GM18951 (cell line): ENCODE measurements around the gene TPCN1.
A peak's percentile ranks its signal among the peaks of the same experiment; 100 is the strongest.

Source experiments
- POLR2A ChIP-seq: IDR thresholded peaks from 4 replicates; pipeline ENCODE4 v1.6.1; 2011; ENCODE audit warnings: mild to moderate bottlenecking; ENCODE audit not compliant: insufficient read length, insufficient read depth; ENCODE audit errors: extremely low read depth
- in situ Hi-C: fragments of 300-500 bp; cut with MboI; formaldehyde crosslinking; loops from one replicate; pipeline ENCODE4 v1.12.0; 2022; ENCODE audit warnings: low sequenced_read_pairs, mixed read lengths, inconsistent platforms; ENCODE audit not compliant: unreplicated experiment

TPCN1 gene

DNA sequence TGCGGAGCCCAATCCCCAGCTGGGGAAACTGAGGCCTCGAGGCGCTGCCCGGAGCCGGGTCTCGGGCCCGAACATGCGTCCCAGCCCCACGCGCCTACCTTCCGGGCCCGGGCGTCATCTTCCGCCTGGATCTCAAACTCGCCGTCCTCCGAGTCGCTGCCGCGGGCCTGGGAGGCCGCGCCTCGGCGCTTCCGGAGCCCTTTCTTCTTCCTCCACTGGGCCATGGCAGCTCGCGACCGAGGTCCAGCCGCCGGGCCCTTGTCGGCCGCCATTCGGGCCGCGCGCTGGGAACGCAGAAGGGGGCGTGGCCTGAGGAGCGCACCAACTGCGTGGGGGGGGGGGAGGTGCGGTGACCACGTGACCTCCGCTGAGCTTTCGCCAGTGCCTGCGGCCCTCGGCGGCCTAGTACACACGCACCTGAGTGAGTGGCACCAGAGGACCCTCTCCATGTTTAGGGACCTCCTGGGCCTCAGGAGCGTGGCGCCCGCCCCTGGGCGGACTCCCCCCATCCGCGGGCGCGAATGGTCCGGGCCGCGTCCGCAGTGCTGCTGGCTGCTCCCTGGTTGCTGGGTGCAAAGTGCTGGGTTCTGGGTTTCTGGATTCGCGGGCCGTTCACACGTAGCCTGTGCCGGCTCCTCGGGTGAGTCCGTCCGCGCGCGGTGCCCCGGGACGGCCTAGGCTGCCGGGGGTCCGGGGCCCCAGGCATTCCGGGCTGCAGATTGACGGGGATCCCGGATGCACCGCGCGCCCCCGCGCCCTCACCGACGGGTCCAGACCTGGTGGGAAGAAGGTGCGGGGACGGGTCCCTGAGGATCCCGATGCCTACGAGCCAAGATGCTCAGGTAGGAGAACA, 35.9 kb upstream of the TPCN1 start, which contains the start of the genes DDX54 and RITA1:
Gene DDX54 (minus strand): TSS at position 299 of the 853 bp plus-strand sequence. CDS start 27 bp downstream, at position 272.
Gene RITA1 (plus strand): TSS at position 542 of the 853 bp plus-strand sequence. CDS start 1,026 bp downstream, outside the sequence.
- in situ Hi-C loops, result no loop called here
- peak; percentile 83 for TF ChIP-seq POLR2A

DNA sequence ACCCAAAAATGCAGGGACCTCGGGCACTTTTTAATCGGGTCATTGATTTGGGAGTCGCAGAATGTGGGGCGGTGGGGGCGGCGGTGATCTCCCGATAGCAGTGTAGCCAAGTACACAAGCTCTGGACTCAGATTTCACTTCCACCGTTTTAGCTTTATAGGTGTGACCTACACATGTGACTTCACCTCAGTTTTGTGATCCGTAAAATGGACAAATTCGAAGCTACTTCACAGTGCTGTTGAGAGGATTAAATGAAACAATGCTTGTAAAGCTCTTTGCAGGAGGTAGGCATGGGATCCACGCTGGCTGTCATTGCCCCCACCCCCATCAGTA, 35.3 kb upstream of the TPCN1 start:
- TF ChIP-seq POLR2A, result no peak
- in situ Hi-C loops, result no loop called here

DNA sequence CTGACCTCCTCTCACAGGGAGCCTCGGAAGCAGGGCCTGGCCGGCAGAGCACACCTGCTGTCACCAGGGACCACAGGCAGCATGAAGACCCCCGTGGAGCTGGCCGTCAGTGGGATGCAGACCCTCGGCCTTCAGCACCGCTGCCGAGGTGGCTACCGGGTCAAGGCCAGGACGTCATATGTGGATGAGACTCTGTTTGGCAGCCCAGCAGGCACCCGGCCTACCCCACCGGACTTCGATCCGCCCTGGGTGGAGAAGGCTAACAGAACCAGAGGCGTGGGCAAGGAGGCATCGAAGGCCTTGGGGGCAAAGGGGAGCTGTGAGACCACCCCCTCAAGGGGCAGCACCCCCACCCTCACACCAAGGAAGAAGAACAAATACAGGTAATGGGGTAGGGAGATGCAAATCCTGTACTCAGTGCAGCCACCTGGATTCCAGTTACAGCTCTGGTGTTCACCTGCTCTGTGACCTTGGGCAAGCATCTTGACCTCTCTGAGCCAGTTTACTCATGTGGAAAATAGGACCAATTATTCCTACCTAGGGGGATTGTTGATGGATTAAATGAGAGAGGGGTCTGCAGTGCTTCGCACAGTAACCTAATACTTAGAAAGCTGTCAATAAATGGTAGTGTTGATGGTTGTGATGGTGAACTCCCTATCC, 34.5 kb upstream of the TPCN1 start:
- in situ Hi-C loops, result no loop called here
- TF ChIP-seq POLR2A, result no peak

DNA sequence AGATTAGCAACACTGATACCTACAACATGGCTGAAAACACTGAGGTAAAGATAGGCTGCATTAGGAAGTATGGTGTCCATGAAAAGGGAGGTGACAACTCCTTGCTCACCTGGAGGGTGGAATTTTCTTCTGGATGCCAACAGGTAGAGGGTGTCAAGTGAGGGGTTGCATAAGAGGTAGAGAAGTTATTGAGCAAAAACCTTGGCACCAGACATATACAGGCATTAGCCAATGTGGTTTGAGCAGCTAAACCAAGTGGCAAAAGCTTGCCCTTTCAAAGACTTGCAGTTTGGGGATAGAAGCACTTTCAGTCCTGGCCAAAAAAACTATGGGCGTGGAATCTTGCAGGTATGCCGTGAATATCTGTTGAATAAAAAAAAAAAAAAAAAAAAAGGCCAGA, 31.9 kb upstream of the TPCN1 start:
- no peak for TF ChIP-seq POLR2A
- in situ Hi-C loops, result no loop called here

DNA sequence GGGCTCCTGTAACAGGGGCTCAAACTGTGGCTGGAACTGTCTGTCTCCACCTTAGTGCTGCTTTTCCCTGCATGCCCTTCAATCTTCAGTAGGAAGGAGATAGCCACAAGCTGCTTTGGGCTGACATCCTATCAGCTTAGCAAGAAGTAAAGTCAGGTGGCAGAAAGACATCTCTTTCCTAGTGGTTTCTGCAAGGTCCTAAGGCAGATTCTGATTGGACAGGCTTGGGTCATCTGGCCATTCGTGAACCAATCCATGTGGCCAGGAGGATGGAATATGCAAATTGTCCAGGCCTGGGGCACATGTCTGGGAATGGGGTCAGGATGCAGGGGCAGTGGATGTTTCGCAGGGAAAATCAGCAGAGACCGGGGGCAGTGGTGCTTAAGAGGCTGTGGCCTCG, 30.5 kb upstream of the TPCN1 start:
- in situ Hi-C loops, result loop anchor here (10.0 kb wide), 1 partner anchor 224 kb away; no protein-coding TSS in a partner anchor
- TF ChIP-seq POLR2A, result no peak

DNA sequence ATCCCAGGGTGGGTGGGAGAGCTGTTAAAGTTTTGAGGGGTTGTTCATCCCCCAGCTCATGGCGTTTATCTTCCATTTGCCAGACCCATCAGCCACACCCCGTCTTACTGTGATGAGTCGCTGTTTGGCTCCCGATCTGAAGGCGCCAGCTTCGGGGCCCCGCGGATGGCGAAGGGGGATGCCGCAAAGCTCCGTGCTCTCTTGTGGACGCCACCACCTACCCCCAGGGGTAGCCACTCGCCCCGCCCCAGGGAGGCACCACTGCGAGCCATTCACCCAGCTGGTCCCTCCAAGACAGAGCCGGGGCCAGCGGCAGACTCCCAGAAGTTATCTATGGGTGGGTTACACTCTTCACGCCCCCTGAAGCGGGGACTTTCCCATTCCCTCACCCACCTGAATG, 30.0 kb upstream of the TPCN1 start:
- no peak for TF ChIP-seq POLR2A
- in situ Hi-C loops, result loop anchor here (10.0 kb wide), 1 partner anchor 224 kb away; no protein-coding TSS in a partner anchor

DNA sequence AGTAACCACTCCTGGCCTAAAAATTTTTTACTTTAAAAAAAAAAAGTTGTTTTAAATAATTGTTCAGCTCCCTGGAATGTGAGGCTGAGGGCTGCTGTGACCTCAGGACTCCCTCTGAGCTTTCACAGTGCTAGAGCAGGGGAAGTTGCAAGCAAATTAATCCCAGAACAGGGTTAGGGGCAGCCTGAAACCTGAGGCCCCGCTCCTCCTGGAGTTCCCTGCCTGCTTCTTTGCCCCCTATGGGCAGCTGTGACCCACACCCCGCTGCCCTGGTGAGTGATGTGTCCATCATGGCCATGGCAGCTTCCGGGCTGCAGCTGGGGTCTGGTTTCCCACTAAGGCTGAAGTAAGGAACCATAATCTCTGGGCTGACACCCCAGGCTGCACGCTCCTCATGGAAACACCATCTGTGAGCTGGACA, 26.3 kb upstream of the TPCN1 start:
- TF ChIP-seq POLR2A, result no peak
- in situ Hi-C loops, result loop anchor here (10.0 kb wide), 1 partner anchor 220 kb away; no protein-coding TSS in a partner anchor

DNA sequence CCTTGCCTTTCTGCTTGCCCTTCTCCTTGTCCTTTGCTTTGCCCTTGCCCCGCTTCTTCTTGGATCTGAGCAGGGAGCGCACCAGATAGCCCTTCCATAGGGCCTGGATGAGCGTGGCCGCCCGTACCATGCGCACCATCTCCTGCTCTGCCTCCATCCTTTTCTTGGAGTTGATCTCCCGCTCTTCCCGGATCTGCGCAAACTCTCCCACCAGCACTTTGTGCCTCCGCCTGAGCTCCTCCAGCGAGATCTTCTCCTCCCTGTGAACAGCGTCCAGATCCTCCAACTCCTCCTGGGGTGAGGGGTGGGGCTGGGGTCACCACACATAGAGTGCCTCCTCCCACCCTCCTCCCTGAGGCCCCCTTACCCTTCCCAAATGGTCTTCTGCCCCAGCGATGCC, 25.7 kb upstream of the TPCN1 start:
- TF ChIP-seq POLR2A, result no peak
- in situ Hi-C loops, result loop anchor here (10.0 kb wide), 1 partner anchor 219 kb away; no protein-coding TSS in a partner anchor

DNA sequence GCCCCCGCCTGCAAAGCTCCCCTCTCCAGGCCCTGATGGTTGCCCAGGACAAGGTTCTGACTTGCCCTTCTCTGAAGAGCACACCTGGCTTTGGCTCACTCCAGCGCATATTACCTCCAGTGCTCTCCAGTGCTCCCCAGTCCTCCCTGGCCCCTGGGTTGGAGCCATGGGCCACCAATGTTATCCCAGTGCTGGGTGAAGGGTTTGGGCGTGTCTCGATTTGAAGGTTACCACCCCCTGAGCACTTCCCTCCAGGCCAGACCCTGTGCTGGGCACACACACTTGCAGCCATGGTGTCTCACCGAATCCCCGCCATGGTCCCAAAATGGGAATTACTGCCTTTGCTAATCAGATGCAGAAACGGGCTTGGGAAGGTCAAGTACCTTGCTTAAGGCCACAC, 24.7 kb upstream of the TPCN1 start:
- in situ Hi-C loops, result loop anchor here (10.0 kb wide), 1 partner anchor 218 kb away; no protein-coding TSS in a partner anchor
- no peak for TF ChIP-seq POLR2A

DNA sequence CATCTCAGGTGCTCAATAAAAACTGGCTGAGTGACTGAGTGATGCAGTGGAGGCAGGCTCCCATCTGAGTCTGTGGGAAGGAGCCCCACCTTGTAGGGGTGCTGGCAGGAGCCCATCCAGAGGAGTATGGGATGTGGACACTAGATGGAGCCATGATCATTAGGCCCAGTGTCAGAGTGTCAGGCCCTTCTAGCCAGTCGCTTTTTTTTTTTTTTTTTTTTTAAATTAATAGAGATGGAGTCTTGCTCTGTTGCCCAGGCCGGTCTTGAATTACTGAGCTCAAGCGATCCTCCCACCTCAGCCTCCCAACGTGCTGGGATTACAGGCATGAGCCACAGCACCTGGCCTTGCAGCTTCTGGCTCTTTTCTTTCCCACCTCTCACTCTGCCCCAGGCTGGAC, 24.3 kb upstream of the TPCN1 start:
- no peak for TF ChIP-seq POLR2A
- in situ Hi-C loops, result loop anchor here (10.0 kb wide), 1 partner anchor 218 kb away; no protein-coding TSS in a partner anchor

DNA sequence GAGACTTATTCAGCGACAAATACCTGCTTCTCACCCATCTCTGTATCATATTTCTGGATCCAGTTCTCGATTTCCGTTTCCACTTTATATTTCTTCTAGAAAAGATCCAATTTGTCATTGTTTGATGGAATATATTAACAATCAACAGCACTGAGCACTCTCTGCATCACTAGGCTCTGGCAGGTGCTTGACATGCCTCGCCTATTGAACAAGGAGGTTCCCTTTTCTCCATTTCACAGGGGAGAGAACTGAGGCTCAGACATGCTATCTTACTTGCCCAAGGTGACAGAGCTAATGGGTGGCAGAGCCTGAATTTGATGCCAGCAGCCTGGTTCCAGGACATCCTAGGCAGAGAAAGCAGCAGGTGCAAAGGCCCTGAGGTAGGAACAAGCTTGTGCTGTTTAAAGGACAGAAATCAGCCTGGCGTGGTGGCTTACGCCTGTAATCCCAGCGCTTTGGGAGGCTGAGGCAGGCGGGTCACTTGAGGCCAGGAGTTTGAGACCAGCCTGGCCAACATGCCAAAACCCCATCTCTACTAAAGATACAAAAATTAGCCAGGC, 23.7 kb upstream of the TPCN1 start:
- in situ Hi-C loops, result loop anchor here (10.0 kb wide), 1 partner anchor 217 kb away; no protein-coding TSS in a partner anchor
- no peak for TF ChIP-seq POLR2A

DNA sequence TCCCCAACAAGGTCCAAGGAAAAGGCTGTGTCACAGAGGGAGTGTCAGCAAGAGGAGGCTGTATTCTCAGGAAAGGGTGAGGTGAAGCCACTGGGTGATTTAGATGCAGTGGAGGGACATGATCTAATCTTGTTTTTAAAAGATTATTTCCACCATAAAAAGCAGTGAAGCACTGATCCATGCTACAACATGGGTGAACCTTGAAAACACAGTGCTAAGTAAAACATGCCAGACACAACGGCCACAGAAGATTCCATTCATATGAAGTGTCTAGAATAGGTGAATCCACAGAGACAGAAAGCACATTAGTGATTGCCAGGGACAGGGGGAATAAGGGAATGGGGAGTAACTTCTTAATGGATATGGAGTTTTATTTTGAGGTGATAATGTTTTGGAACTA, 23.0 kb upstream of the TPCN1 start:
- in situ Hi-C loops, result loop anchor here (10.0 kb wide), 1 partner anchor 217 kb away; no protein-coding TSS in a partner anchor
- no peak for TF ChIP-seq POLR2A

DNA sequence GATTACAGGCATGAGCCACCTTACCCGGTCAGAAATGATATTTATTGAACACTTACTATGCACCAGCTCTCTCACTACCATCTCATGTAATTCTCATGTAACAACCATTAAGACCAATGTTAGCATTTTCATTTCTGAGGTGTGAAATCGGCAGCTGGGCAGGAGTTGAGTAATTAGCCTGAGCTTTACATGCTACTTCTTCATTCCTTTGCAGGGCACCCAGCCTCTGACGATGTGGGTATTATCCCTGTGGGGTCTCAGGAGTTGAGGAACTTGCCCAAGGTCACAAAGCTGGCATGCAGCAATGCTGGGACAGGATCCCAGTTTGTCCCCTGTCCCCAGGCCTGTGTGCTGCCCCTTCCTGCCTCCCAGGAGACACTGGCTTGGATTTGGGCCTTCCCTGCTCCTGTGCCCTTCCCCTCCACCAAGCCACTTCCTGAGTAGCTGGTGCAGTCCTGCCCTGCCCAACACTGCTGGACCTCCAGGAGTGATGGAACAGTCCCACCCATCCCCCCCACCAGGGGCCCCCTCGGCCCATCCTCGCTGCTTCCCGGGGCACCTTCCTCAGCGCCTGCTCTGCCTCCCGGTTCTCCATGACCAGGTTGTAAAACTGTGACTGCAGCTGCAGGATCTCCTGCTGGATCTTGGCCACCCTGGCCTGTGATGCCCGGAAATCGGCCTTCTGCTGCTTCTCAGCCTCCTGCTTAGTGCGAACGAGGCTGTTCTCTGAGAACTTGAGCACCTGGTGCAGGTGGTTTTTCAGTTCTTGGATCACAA, 21.1 kb upstream of the TPCN1 start:
- in situ Hi-C loops, result no loop called here
- no peak for TF ChIP-seq POLR2A
